Measurements from ENCODE around the gene HLA-DMA.

DNA sequence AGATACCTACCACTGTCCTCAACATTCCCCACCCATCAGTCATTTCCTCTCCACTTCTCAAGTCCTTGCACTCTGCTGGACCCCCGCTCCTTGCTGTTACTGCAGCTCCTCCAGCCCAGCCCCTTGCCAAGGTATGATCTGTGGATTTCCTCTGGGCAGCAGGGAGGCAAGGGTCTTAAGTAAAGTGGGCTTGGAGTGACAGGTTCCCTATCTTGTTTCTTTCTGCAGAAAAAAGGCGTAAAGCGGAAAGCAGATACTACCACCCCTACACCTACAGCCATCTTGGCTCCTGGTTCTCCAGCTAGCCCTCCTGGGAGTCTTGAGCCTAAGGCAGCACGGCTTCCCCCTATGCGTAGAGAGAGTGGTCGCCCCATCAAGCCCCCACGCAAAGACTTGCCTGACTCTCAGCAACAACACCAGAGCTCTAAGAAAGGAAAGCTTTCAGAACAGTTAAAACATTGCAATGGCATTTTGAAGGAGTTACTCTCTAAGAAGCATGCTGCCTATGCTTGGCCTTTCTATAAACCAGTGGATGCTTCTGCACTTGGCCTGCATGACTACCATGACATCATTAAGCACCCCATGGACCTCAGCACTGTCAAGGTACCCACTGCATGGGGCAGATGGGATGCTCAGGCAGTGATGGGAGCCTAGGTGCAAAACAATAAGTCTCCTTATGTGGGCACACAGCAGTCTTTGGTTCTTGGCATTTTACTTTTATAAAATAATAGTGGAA lies 23.6 kb upstream of the HLA-DMA start:
- TF ChIP-seq, protein P1, sequence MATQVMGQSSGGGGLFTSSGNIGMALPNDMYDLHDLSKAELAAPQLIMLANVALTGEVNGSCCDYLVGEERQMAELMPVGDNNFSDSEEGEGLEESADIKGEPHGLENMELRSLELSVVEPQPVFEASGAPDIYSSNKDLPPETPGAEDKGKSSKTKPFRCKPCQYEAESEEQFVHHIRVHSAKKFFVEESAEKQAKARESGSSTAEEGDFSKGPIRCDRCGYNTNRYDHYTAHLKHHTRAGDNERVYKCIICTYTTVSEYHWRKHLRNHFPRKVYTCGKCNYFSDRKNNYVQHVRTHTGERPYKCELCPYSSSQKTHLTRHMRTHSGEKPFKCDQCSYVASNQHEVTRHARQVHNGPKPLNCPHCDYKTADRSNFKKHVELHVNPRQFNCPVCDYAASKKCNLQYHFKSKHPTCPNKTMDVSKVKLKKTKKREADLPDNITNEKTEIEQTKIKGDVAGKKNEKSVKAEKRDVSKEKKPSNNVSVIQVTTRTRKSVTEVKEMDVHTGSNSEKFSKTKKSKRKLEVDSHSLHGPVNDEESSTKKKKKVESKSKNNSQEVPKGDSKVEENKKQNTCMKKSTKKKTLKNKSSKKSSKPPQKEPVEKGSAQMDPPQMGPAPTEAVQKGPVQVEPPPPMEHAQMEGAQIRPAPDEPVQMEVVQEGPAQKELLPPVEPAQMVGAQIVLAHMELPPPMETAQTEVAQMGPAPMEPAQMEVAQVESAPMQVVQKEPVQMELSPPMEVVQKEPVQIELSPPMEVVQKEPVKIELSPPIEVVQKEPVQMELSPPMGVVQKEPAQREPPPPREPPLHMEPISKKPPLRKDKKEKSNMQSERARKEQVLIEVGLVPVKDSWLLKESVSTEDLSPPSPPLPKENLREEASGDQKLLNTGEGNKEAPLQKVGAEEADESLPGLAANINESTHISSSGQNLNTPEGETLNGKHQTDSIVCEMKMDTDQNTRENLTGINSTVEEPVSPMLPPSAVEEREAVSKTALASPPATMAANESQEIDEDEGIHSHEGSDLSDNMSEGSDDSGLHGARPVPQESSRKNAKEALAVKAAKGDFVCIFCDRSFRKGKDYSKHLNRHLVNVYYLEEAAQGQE (IDR thresholded peaks at IDR 0.05), result no peak
- TF ChIP-seq CTCF (IDR thresholded peaks at IDR 0.05; ENCODE audit: low read depth, low read length, missing input control), result no peak
- TF ChIP-seq MAX (IDR thresholded peaks at IDR 0.05), result no peak
- no peak for TF ChIP-seq NR2F2 (IDR thresholded peaks at IDR 0.05)
- TF ChIP-seq ZBTB33 (IDR thresholded peaks at IDR 0.05), result no peak
- TF ChIP-seq SP1 (IDR thresholded peaks at IDR 0.05), result no peak
- TF ChIP-seq JUND (IDR thresholded peaks at IDR 0.05), result no peak
- TF ChIP-seq FOXA1 (IDR thresholded peaks at IDR 0.05), result no peak
- no peak for TF ChIP-seq YY1 (IDR thresholded peaks at IDR 0.05)

All from liver (tissue), 3 donors.